Panc1 (cell line): ENCODE results near the gene COL23A1. TPM values are rescaled to one million over a fixed set of nuclear protein-coding genes. Genes with fewer than 3 reads are reported as not detected.

ENCODE experiments used
- ATAC-seq: fragments of 200-7000 bp; cut with Tn5 transposase; 2 replicates; pipeline ENCODE4 v1.9.1; 2020; ENCODE audit warnings: mild to moderate bottlenecking, moderate library complexity
- BruUV-seq: library from RNA; stranded (reverse); fragments of 400-500 nt; replicated peaks from 2 replicates; lab custom pipeline; 2021; lab: Mats Ljungman, UMichigan
- CTCF ChIA-PET: fragments of 300-600 bp; sonication (Branson Sonifier 250); formaldehyde crosslinking; loops from one replicate; lab custom pipeline; 2022; ENCODE audit warnings: antibody characterized with exemption; lab: Charles Lee
- POLR2A ChIA-PET: fragments of 300-600 bp; sonication (Branson Sonifier 250); formaldehyde crosslinking; loops from one replicate; lab custom pipeline; 2022; ENCODE audit warnings: antibody characterized with exemption; lab: Charles Lee
- DNase-seq: peaks from one replicate; pipeline ENCODE4 v3.0.0-alpha.2; 2010; ENCODE audit warnings: low read depth, low spot score
- H3K27ac ChIP-seq: 2 replicates; pipeline ENCODE4 v1.5.1; 2011; ENCODE audit warnings: mild to moderate bottlenecking, low read length, inconsistent platforms
- H3K27me3 ChIP-seq: fragments of 200-500 bp; sonication (Bioruptor generic); 2 replicates; pipeline ENCODE4 v1.6.0; 2014; ENCODE audit warnings: low read length, inconsistent platforms; ENCODE audit not compliant: control insufficient read depth, insufficient read depth
- H3K36me3 ChIP-seq: fragments of 200-500 bp; sonication (Bioruptor generic); 2 replicates; pipeline ENCODE4 v1.5.1; 2014; ENCODE audit warnings: inconsistent platforms, mild to moderate bottlenecking, low read length, moderate library complexity; ENCODE audit not compliant: control insufficient read depth, insufficient read depth
- H3K4me1 ChIP-seq: 2 replicates; pipeline ENCODE4 v1.5.1; 2011; ENCODE audit warnings: inconsistent platforms, mild to moderate bottlenecking, low read length, moderate library complexity; ENCODE audit not compliant: control insufficient read depth, insufficient read depth
- H3K4me3 ChIP-seq, 2 experiments: 2 replicates each; pipeline ENCODE4 v1.5.1; 2011 to 2012; ENCODE audit warnings: low read depth in 2 of 2, low read length in 2 of 2, mild to moderate bottlenecking in 2 of 2, inconsistent platforms in 1 of 2, moderate library complexity in 1 of 2
- H3K9me3 ChIP-seq: fragments of 200-500 bp; sonication (Bioruptor generic); 2 replicates; pipeline ENCODE4 v1.5.1; 2014; ENCODE audit warnings: low read depth, mild to moderate bottlenecking, inconsistent platforms, low read length, moderate library complexity; ENCODE audit not compliant: control insufficient read depth, insufficient read depth
- SIN3A ChIP-seq: IDR thresholded peaks from 2 replicates; pipeline ENCODE4 v1.6.1; 2012; ENCODE audit warnings: low read depth, mild to moderate bottlenecking, low read length, moderate library complexity, borderline replicate concordance; ENCODE audit not compliant: insufficient read depth
- TCF7L2 ChIP-seq: IDR thresholded peaks from 2 replicates; pipeline ENCODE4 v1.6.1; 2011; ENCODE audit warnings: mild to moderate bottlenecking, low read depth, low read length, inconsistent platforms
- in situ Hi-C: cut with HindIII; loops from 2 replicates; pipeline ENCODE4 v1.10.0; 2016; ENCODE audit warnings: low sequenced_read_pairs, low pct_unique_long_range_greater_than_20kb
- intact Hi-C: fragments of 100-400 bp; cut with micrococcal nuclease; formaldehyde crosslinking; loops from one replicate; pipeline ENCODE4 v1.10.0; 2022; ENCODE audit not compliant: unreplicated experiment
- total RNA-seq: library from RNA; stranded (reverse); gene quantifications from one replicate; pipeline ENCODE4 v1.2.1, GENCODE V29; 2021; ENCODE audit not compliant: unreplicated experiment
- TF ChIP-seq, protein P1 (sequence below), 2 experiments: IDR thresholded peaks; 2 replicates each; pipeline ENCODE4 v1.6.1; 2011 to 2012; ENCODE audit warnings: low read depth in 2 of 2, control low read depth in 1 of 2, low read length in 1 of 2, mild to moderate bottlenecking in 1 of 2, moderate library complexity in 1 of 2; ENCODE audit not compliant: insufficient read depth in 1 of 2
- TF ChIP-seq, protein P2 (sequence below): fragments of 450-650 bp; IDR thresholded peaks from 2 replicates; pipeline ENCODE4 v1.5.1; 2017; ENCODE audit warnings: mild to moderate bottlenecking

COL23A1 gene
- total RNA-seq, 1 experiment from 2014 or later = 0.05 TPM

DNA sequence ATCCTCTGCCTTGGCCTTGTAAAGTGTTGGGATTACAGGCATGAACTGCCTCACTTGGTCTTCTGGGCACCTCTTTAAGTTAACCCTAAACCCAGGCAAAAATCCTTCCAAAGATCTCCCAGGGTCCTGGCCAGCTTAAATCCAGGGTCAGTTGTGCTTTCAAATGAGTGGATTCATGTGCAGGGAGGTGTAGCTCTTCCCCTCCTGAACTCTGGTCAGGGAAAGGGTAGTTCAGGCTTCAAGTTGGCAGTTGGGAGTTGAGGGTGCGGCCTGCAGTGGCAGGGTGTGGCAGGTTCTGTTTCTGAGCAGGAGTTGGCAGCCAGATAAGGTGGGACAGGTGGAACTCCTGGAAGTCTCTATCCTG, 382.3 kb downstream of the COL23A1 start:
- H3K36me3 ChIP-seq = peaks cover 27% of the 10 kb centered on the region
- TF ChIP-seq, protein P1, sequence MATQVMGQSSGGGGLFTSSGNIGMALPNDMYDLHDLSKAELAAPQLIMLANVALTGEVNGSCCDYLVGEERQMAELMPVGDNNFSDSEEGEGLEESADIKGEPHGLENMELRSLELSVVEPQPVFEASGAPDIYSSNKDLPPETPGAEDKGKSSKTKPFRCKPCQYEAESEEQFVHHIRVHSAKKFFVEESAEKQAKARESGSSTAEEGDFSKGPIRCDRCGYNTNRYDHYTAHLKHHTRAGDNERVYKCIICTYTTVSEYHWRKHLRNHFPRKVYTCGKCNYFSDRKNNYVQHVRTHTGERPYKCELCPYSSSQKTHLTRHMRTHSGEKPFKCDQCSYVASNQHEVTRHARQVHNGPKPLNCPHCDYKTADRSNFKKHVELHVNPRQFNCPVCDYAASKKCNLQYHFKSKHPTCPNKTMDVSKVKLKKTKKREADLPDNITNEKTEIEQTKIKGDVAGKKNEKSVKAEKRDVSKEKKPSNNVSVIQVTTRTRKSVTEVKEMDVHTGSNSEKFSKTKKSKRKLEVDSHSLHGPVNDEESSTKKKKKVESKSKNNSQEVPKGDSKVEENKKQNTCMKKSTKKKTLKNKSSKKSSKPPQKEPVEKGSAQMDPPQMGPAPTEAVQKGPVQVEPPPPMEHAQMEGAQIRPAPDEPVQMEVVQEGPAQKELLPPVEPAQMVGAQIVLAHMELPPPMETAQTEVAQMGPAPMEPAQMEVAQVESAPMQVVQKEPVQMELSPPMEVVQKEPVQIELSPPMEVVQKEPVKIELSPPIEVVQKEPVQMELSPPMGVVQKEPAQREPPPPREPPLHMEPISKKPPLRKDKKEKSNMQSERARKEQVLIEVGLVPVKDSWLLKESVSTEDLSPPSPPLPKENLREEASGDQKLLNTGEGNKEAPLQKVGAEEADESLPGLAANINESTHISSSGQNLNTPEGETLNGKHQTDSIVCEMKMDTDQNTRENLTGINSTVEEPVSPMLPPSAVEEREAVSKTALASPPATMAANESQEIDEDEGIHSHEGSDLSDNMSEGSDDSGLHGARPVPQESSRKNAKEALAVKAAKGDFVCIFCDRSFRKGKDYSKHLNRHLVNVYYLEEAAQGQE (IDR thresholded peaks at IDR 0.05; ENCODE audit: insufficient read depth in 1 of 2, low read depth in 2 of 2, low read length in 1 of 2) = no peak
- no peak for TF ChIP-seq TCF7L2
- TF ChIP-seq, protein P2, sequence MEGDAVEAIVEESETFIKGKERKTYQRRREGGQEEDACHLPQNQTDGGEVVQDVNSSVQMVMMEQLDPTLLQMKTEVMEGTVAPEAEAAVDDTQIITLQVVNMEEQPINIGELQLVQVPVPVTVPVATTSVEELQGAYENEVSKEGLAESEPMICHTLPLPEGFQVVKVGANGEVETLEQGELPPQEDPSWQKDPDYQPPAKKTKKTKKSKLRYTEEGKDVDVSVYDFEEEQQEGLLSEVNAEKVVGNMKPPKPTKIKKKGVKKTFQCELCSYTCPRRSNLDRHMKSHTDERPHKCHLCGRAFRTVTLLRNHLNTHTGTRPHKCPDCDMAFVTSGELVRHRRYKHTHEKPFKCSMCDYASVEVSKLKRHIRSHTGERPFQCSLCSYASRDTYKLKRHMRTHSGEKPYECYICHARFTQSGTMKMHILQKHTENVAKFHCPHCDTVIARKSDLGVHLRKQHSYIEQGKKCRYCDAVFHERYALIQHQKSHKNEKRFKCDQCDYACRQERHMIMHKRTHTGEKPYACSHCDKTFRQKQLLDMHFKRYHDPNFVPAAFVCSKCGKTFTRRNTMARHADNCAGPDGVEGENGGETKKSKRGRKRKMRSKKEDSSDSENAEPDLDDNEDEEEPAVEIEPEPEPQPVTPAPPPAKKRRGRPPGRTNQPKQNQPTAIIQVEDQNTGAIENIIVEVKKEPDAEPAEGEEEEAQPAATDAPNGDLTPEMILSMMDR = no peak
- POLR2A ChIA-PET = no interaction called here
- no peaks in the 10 kb centered on the region for H3K27me3 ChIP-seq
- ATAC-seq = no peak
- no peaks in the 10 kb centered on the region for H3K9me3 ChIP-seq
- no peak for DNase-seq
- H3K27ac ChIP-seq = peak overlapping the region; percentile 3; the same call in 1 of the 2 replicates
- in situ Hi-C loops (no loop called here), intact Hi-C loops (no loop called here)
- no peak overlapping the region for H3K4me3 ChIP-seq
- H3K4me1 ChIP-seq = peaks cover 38% of the 10 kb centered on the region
- CTCF ChIA-PET = interaction anchor here (1.2 kb wide), 1 partner anchor 27 kb away, joined by 3 read pairs; no protein-coding TSS in a partner anchor
- BruUV-seq = no TSS peak

DNA sequence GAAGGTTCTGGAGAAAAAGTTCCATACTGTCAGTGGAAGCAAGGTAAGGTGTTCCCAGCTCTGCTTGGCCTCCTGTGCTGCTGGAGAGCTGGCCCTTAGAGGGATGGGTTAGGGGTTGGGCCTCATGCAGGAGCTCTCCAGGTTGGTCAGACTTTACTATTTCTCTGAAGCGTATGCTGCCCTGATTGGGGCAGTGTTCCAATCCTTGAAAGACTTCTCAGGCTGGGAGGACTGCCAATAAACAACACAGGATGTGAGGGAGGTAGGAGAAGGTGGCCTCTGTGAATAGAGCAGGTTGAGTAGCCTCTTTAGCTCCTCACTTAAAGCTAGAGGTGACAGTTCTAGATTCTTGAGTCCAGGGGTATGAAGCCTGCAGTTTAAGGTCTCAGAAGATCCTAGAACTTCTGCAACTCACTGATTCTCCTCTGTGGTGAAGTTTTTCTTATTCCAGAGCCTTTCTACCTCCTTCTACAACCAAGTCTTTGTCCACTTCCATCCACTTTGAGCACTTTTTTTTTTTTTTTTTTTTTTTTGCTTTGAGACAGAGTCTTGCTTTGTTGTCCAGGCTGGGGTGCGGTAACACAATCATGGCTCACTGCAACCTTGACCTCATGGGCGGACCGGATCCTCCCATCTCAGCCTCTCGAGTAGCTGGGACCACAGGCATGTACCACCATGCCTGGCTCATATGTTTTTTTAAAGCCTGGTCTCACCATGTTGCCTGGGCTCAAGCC, 382.8 kb downstream of the COL23A1 start:
- no peak for TF ChIP-seq SIN3A
- BruUV-seq = no TSS peak
- ATAC-seq = no peak
- H3K36me3 ChIP-seq = peaks cover 25% of the 10 kb centered on the region
- peaks cover 38% of the 10 kb centered on the region for H3K4me1 ChIP-seq
- in situ Hi-C loops = no loop called here
- H3K9me3 ChIP-seq = no peaks in the 10 kb centered on the region
- H3K27ac ChIP-seq = peak overlapping the region; percentile 50; the same call in 1 of the 2 replicates
- CTCF ChIA-PET = interaction anchor here (0.7 to 1.2 kb wide), 2 partner anchors 28 to 1002 kb away, joined by 3 to 8 read pairs; no protein-coding TSS in a partner anchor
- no peaks in the 10 kb centered on the region for H3K27me3 ChIP-seq
- no peak for DNase-seq
- intact Hi-C loops = no loop called here
- POLR2A ChIA-PET = interaction anchor here (0.5 kb wide), 1 partner anchor 29 kb away, joined by 6 read pairs; no protein-coding TSS in a partner anchor
- H3K4me3 ChIP-seq = peak overlapping the region; percentile 92 to 97; a peak in 2 of 4 replicates
